Effector CD4-positive, alpha-beta T cell (primary cell): Measurements from ENCODE around the gene MRPL22.
"Not testable (repeated sequence)": the region's sequence is repeated elsewhere in the genome, so short reads cannot be mapped to it uniquely, and the experiment has no call there.

Experiments used
- DNase-seq: peaks from one replicate; pipeline ENCODE4 v3.0.0-alpha.2; 2020
- total RNA-seq: gene quantifications from one replicate; lab custom pipeline; 2026; lab: John Stamatoyannopoulos, UW

MRPL22 gene
- total RNA-seq: 13.1 reads per million, percentile 37 among the genes with 10 or more reads in this experiment

- peak; percentile 94 for DNase-seq
Observed at GRCh38 chr5:154940772-154941620, at the start of gene MRPL22. Gene MRPL22, plus strand, starts transcription at chr5:154941073. Its CDS starts 38 bp downstream, at chr5:154941111.

DNA sequence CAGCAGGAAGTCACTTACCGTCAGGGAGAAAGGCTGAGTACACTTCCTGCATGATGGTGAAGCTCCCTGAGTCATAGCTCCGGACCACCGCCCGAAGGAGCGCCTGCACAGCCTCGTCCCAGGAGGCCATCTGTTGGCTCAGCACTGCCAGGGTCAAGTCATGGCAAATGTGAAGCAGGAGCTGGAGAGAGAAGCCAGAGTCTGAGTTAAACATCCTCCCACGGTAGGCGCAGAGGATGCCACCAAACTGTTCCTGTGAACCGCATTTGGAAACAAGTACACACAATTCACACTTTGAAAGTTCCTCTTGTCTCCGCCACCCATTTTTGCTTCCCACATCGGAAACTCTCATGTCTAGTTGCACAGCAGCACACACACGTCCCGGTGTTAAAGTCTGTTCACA is 48.5 kb upstream of the MRPL22 start:
- DNase-seq: no peak

DNA sequence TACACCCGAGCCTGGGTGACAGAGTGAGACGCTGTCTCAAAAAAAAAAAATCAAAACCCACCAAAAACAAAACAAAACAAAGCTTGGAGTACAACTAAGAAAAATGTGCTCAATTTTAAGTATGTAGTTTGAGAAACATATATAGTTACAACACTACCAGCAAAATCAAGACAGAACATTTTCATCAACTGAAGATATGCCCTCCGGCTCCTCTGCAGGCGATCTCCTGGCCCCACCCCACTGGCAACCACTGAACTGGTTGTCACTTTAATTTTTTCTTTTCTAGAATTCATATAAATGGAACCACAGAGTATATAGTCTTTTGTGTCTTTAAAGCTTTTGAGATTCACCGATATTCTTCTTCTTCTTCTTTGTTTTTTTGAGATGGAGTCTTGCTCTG is 47.5 kb upstream of the MRPL22 start:
- DNase-seq: no peak

- no peak for DNase-seq
Observed at GRCh38 chr5:154895606-154896561, 45.0 kb upstream of the MRPL22 start.

- DNase-seq: no peak
Observed at GRCh38 chr5:154896562-154897165, 44.2 kb upstream of the MRPL22 start.

DNA sequence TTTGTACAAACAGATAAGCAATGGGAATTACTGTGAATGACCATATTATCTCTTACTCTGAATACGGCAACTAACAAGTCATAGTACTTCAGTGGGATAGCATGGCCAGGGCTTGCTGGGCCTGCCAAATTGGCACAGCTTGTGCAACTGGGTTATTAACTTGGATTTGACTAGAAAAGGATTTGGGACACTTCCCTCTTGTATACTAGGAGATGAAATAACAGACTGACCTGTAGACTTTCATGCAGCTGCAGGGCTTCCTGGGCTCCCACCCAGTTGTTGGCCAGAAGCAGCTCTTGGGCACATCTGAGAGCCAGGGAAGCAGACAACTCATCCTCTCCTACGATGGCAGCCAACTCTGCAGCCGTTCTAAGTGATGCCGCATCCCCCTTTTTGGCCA is 42.7 kb upstream of the MRPL22 start:
- no peak for DNase-seq

- DNase-seq: no peak
Observed at GRCh38 chr5:154899151-154899816, 41.6 kb upstream of the MRPL22 start.

DNA sequence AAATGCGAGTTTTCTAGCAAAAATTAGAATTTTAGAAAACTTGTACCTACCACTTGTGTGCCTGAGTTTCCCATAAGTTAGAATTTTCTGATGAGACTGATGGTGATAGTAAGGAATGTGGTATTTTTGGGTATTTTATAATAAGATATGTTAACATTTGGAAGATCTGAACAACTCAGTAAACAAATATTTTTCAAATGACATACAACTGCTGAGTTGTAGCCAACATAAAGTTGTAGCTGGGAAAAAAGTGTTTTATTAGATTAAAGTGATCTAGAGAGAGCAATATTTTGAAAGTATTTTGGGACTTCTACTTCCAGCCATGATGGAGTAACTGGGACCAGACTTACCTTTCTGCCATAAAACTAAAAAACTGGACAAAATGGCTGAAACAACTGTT is 40.8 kb upstream of the MRPL22 start:
- no peak for DNase-seq

- no peak for DNase-seq
Observed at GRCh38 chr5:154901276-154901675, 39.6 kb upstream of the MRPL22 start.

- DNase-seq: no peak
Observed at GRCh38 chr5:154901913-154902312, 39.0 kb upstream of the MRPL22 start.

DNA sequence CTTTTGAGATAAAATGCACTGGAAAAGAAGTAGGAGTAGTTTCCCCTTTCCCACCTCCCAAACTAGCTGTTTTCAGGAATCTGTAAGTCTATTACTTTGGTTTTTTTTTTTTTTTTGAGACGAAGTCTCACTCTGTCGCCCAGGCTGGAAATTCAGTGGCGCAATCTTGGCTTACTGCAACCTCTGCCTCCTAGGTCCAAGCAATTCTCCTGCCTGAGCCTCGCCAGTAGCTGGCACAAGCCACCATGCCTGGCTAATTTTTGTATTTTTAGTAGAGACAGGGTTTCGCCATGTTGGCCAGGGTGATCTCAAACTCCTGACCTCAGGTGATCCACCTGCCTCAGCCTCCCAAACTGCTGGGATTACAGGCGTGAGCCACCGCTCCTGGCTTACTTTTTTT is 35.3 kb upstream of the MRPL22 start:
- not testable (repeated sequence) for DNase-seq

GRCh38 chr5:154916874-154917273 is 24.0 kb upstream of the MRPL22 start:
- no peak for DNase-seq

DNA sequence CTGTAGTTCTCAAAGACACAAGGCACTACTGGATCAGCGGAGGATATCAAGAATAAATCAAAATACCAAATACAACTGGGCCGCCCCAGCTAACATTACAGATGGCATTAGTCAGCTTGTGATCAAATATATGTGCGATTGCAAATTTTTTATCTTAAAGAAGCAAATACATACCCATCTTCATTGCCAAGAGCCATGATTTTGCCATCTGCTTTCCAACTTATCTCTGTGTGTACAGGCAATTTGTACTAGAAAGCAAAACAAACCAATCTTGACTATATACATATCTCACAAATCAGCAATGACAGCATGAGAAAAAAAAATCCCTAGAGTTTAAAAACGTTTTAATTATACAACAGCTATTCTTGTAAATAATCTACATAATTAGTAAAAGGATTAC is 23.1 kb upstream of the MRPL22 start:
- no peak for DNase-seq

DNA sequence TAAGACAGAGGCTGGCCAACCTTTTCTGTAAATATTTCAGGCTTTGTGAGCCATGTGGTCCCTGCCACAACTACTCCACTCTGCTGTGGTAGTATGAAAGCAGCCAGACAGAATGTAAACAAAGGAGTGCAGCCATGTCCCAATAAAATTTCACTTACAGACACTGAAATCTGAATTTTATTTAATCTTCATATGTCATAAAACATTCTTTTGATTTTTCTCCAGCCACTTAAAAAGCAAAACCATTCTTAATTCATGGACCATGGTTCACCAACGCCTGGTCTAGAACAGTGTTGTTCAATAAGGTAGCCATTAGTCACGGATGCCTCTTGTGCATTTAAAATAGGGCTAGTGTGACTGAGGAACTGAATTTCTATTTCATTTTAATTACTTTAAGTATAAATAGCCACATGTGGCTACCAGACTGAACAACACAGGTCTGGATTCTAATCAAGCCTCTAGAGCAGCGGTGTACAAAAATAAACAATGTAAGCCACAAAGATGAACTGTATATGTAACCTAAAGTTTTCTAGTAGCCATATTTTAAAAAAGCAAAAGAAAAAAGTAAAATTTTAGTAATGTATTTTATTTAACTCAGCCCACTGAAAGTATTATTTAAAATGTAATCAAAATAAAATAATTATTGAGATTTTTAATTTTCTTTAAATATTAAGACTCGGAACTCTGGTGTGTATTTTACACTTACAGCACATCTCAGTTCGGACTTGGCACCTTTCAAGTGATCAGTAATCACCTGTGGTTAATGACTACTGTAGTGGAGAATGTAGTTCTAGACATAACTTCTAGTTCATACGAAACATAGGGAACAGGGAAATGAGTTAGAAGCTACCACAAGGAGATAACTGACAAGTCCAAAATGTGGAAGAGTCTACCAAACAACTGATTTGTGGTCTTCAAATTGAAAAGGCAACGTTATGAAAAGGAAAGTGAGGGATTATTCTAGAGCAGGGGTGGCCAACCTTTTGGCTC is 17.1 kb upstream of the MRPL22 start:
- no peak for DNase-seq

GRCh38 chr5:154933537-154933936 is 7.3 kb upstream of the MRPL22 start:
- no peak for DNase-seq

- no peak for DNase-seq
Observed at GRCh38 chr5:154934881-154935280, 6.0 kb upstream of the MRPL22 start.

GRCh38 chr5:154937186-154937717 is 3.6 kb upstream of the MRPL22 start:
- no peak for DNase-seq

GRCh38 chr5:154937718-154938466 is 3.0 kb upstream of the MRPL22 start, which contains the start of gene GEMIN5:
Gene GEMIN5, minus strand, starts transcription at chr5:154938211. Its CDS starts 78 bp downstream, at chr5:154938133.
- peak; percentile 75 for DNase-seq

DNA sequence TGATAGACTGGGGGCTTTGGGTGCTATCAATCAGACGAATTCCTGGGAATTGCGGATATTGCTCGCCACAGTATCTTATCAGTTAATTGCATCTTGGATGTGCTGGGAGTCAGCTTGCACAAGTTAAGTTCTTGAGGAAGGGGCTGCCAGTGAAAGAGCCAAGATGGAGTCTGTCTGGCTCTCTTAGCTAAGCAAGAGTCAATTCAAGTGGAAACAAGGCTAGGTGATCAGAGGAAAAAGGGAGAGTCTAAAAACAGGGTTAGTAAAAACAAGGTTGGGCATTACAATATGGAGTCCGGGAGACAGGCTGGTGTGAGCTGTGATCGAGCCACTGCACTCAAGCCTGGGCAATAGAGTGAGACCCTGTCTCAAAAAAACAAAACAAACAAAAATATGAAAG is 1.5 kb upstream of the MRPL22 start:
- DNase-seq: not testable (repeated sequence)

GRCh38 chr5:154940375-154940771 is 500 bp upstream of the MRPL22 start:
- no peak for DNase-seq
